HepG2 (cell line): Measurements from ENCODE around the gene CACNA1C. TPM values are rescaled to one million over a fixed set of nuclear protein-coding genes. Genes with fewer than 3 reads are reported as not detected.
A peak's percentile ranks its signal among the peaks of the same experiment; 100 is the strongest.

Experiments used
- ATAC-seq: fragments of 200-7000 bp; cut with Tn5 transposase; 3 replicates; pipeline ENCODE4 v1.9.1; 2020; ENCODE audit warnings: mild to moderate bottlenecking, moderate library complexity
- BruUV-seq: library from RNA; stranded (reverse); fragments of 400-500 nt; replicated peaks from 2 replicates; lab custom pipeline; 2021; lab: Mats Ljungman, UMichigan
- CTCF ChIA-PET: fragments of 300-600 bp; formaldehyde crosslinking; extraction: SDS; loops from one replicate; lab custom pipeline; 2021; ENCODE audit warnings: low total read pairs, inconsistent platforms, low intra/inter-chr PET ratio; lab: Yijun Ruan, JAX
- POLR2A ChIA-PET: fragments of 350-600 bp; sonication (Branson Sonifier 250); formaldehyde crosslinking; loops from one replicate; lab custom pipeline; 2020; ENCODE audit warnings: antibody characterized with exemption, inconsistent platforms; lab: Yijun Ruan, JAX
- DNase-seq: peaks from one replicate; pipeline ENCODE4 v3.0.0-alpha.2; 2015; ENCODE audit warnings: low spot score
- FAIRE-seq: peaks from 3 replicates; lab custom pipeline; 2011; peaks lifted over from hg19 to GRCh38; lab: Jason Lieb, UNC
- H2AFZ ChIP-seq: one replicate; pipeline ENCODE4 v1.6.1; 2011; ENCODE audit warnings: low read length, inconsistent platforms
- H3K27ac ChIP-seq: fragments of 300-600 bp; 3 replicates; pipeline ENCODE4 v1.8.0; 2011; ENCODE audit warnings: mixed run types, mild to moderate bottlenecking, mixed read lengths, low read length, inconsistent platforms; ENCODE audit not compliant: insufficient read depth; ENCODE audit errors: extremely low read length
- H3K27me3 ChIP-seq, 2 experiments: fragments of 200-600 bp in 1 of 2; 2 replicates in 1 of 2; 3 replicates in 1 of 2; pipeline versions ENCODE4 v1.6.0 to v1.8.0; 2011; ENCODE audit warnings: low read length in 2 of 2, mild to moderate bottlenecking in 2 of 2, moderate library complexity in 2 of 2, inconsistent platforms in 1 of 2; ENCODE audit not compliant: insufficient read depth in 2 of 2, control insufficient read depth in 1 of 2
- H3K36me3 ChIP-seq, 2 experiments: fragments of 200-600 bp in 1 of 2; replicated peaks in 1 of 2; 2 replicates in 1 of 2; 3 replicates in 1 of 2; pipeline versions ENCODE4 v1.5.1 to v1.8.0; 2011; ENCODE audit warnings: low read length in 2 of 2, inconsistent platforms in 1 of 2; ENCODE audit not compliant: insufficient read depth in 2 of 2, control insufficient read depth in 1 of 2
- H3K4me1 ChIP-seq: 2 replicates; pipeline ENCODE4 v1.5.1; 2012; ENCODE audit warnings: low read length, inconsistent platforms; ENCODE audit not compliant: insufficient read depth
- H3K4me2 ChIP-seq: 2 replicates; pipeline ENCODE4 v1.6.0; 2011; ENCODE audit warnings: low read depth, low read length, inconsistent platforms
- H3K4me3 ChIP-seq, 3 experiments: fragments of 200-600 bp in 1 of 3; sonication (generic), shearing (Covaris generic) in 1 of 3; replicated peaks in 1 of 3; 2 replicates each; pipeline ENCODE4 v1.5.1; 2011 to 2016; ENCODE audit warnings: low read length in 3 of 3, inconsistent platforms in 2 of 3, low read depth in 2 of 3, mild to moderate bottlenecking in 2 of 3, control low read depth in 1 of 3, mixed read lengths in 1 of 3; ENCODE audit not compliant: insufficient read depth in 1 of 3
- H3K79me2 ChIP-seq: one replicate; pipeline ENCODE4 v1.6.1; 2011; ENCODE audit warnings: low read length, inconsistent platforms; ENCODE audit not compliant: insufficient read depth
- H3K9ac ChIP-seq: 2 replicates; pipeline ENCODE4 v1.6.0; 2011; ENCODE audit warnings: mild to moderate bottlenecking, low read depth, low read length, inconsistent platforms; ENCODE audit not compliant: insufficient read depth
- H3K9me3 ChIP-seq: 2 replicates; pipeline ENCODE4 v1.5.1; 2012; ENCODE audit warnings: mild to moderate bottlenecking, low read length
- H4K20me1 ChIP-seq: 2 replicates; pipeline ENCODE4 v1.6.0; 2011; ENCODE audit warnings: inconsistent platforms, mild to moderate bottlenecking, low read length, moderate library complexity; ENCODE audit not compliant: insufficient read depth
- ATAD3A ChIP-seq: sonication (generic); formaldehyde crosslinking; IDR thresholded peaks from 2 replicates; pipeline ENCODE4 v1.4.0; 2020; ENCODE audit warnings: missing genetic modification reagents
- CBX5 ChIP-seq: sonication (generic); formaldehyde crosslinking; IDR thresholded peaks from 2 replicates; pipeline ENCODE4 v1.4.0; 2020; ENCODE audit warnings: missing genetic modification reagents, borderline replicate concordance
- CEBPB ChIP-seq: IDR thresholded peaks from 2 replicates; pipeline ENCODE4 v1.6.1; 2011; ENCODE audit warnings: low read depth, low read length, improper control_type of control experiment, borderline replicate concordance
- CREB1 ChIP-seq, 2 experiments: fragments of 450-650 bp in 1 of 2; IDR thresholded peaks; 2 replicates each; pipeline ENCODE4 v1.6.1; 2016 to 2017; ENCODE audit warnings: control low read depth in 1 of 2, mild to moderate bottlenecking in 1 of 2, missing compliant biosample characterization in 1 of 2, missing genetic modification characterization in 1 of 2
- ETV6 ChIP-seq: sonication (generic); formaldehyde crosslinking; conservative IDR thresholded peaks from 2 replicates; pipeline ENCODE4 v1.4.0; 2020; ENCODE audit warnings: missing genetic modification reagents
- FLYWCH1 ChIP-seq: sonication (generic); formaldehyde crosslinking; IDR thresholded peaks from 2 replicates; pipeline ENCODE4 v1.8.1; 2023; ENCODE audit warnings: mild to moderate bottlenecking, missing genetic modification reagents
- POLR2A ChIP-seq, 2 experiments: IDR thresholded peaks; 2 replicates each; pipeline ENCODE4 v1.6.1; 2011; ENCODE audit warnings: low read depth in 2 of 2, low read length in 2 of 2, mild to moderate bottlenecking in 1 of 2, moderate library complexity in 1 of 2; ENCODE audit not compliant: insufficient read depth in 1 of 2
- TSC22D2 ChIP-seq: sonication (generic); formaldehyde crosslinking; IDR thresholded peaks from 2 replicates; pipeline ENCODE4 v1.5.1; 2020; ENCODE audit warnings: missing genetic modification reagents, mild to moderate bottlenecking, borderline replicate concordance
- ZKSCAN1 ChIP-seq: fragments of 150-350 bp; IDR thresholded peaks from 2 replicates; pipeline ENCODE4 v1.6.1; 2014; ENCODE audit warnings: low read length
- ZNF3 ChIP-seq: IDR thresholded peaks from 2 replicates; pipeline ENCODE4 v1.7.0; 2017; ENCODE audit warnings: inconsistent platforms
- WGBS: methylation state at CpG from one replicate; pipeline ENCODE4 v1.1.6; 2017; ENCODE audit warnings: low lambda C conversion rate; 5-methylcytosine and 5-hydroxymethylcytosine counted together
- in situ Hi-C: cut with HindIII; loops from 2 replicates; pipeline ENCODE4 v1.10.0; 2017; ENCODE audit warnings: low pct_unique_long_range_greater_than_20kb; ENCODE audit not compliant: extremely low pct_ligation_motif_present
- intact Hi-C: fragments of 100-400 bp; cut with micrococcal nuclease; formaldehyde crosslinking; loops from one replicate; pipeline ENCODE4 v1.10.0; 2022; ENCODE audit not compliant: unreplicated experiment
- polyA plus RNA-seq, 8 experiments: library from polyadenylated mRNA; depleted of rRNA in 3 of 8; stranded (reverse) in 7 of 8; unstranded in 1 of 8; fragments of >200 nt; fragmentation: Illumina TruSeq in 4 of 8; extraction: Trizol in 4 of 8; gene quantifications; 2 replicates each; pipeline versions ENCODE4 v1.2.1 to v1.2.3, GENCODE V29; 2011 to 2016; ENCODE audit warnings: low read depth in 4 of 8, missing spikeins in 1 of 8, mixed read lengths in 1 of 8; ENCODE audit not compliant: insufficient read depth in 1 of 8
- total RNA-seq, 5 experiments: library from RNA; depleted of rRNA; stranded (reverse); fragments of >200 nt; fragmentation: Illumina TruSeq; extraction: Trizol; gene quantifications; 2 replicates each; pipeline ENCODE4 v1.2.3, GENCODE V29; 2016; ENCODE audit warnings: low read depth in 1 of 5
- TF ChIP-seq, protein P1 (sequence below): sonication (generic); formaldehyde crosslinking; IDR thresholded peaks from 2 replicates; pipeline ENCODE4 v1.4.0; 2020; ENCODE audit warnings: mild to moderate bottlenecking, missing genetic modification reagents

Gene CACNA1C
- total and polyA plus RNA-seq, 2 of the 13 experiments (the other 11 are each of a cell fraction or from before 2014, with no cell fraction given) = not detected

GRCh38 chr12:2053691-2054090, 904 bp downstream of the CACNA1C start:
- H3K9me3 ChIP-seq = no peaks in the 10 kb centered on the region
- POLR2A ChIA-PET = no interaction called here
- CTCF ChIA-PET = no interaction called here
- H3K36me3 ChIP-seq = no peaks in the 10 kb centered on the region
- no peak overlapping the region for H3K4me2 ChIP-seq
- no peak for TF ChIP-seq ETV6 (CRISPR knock-in tag)
- TF ChIP-seq FLYWCH1 (CRISPR knock-in tag) = no peak
- TF ChIP-seq CEBPB = no peak
- TF ChIP-seq TSC22D2 (CRISPR knock-in tag) = no peak
- TF ChIP-seq, protein P1, sequence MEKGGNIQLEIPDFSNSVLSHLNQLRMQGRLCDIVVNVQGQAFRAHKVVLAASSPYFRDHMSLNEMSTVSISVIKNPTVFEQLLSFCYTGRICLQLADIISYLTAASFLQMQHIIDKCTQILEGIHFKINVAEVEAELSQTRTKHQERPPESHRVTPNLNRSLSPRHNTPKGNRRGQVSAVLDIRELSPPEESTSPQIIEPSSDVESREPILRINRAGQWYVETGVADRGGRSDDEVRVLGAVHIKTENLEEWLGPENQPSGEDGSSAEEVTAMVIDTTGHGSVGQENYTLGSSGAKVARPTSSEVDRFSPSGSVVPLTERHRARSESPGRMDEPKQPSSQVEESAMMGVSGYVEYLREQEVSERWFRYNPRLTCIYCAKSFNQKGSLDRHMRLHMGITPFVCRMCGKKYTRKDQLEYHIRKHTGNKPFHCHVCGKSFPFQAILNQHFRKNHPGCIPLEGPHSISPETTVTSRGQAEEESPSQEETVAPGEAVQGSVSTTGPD (CRISPR knock-in tag) = no peak
- TF ChIP-seq ZNF3 = no peak
- no peak for TF ChIP-seq ATAD3A (CRISPR knock-in tag)
- TF ChIP-seq CREB1 (IDR thresholded peaks at IDR 0.05) = no peak
- no peak for TF ChIP-seq CREB1 (CRISPR knock-in tag; IDR thresholded peaks at IDR 0.05)
- TF ChIP-seq POLR2A (IDR thresholded peaks at IDR 0.05; ENCODE audit: insufficient read depth in 1 of 2, low read depth in 2 of 2, low read length in 2 of 2) = no peak
- TF ChIP-seq CBX5 (CRISPR knock-in tag) = no peak
- no peak for TF ChIP-seq ZKSCAN1
- H3K4me3 ChIP-seq = peak overlapping the region in 1 of 3 experiments; percentile 66; a peak in 1 of 6 replicates
- in situ Hi-C loops = loop anchor here (10.0 kb wide), 1 partner anchor 531 kb away; no protein-coding TSS in a partner anchor
- no peak for DNase-seq
- H3K27me3 ChIP-seq = peaks cover 6 to 86% of the 10 kb centered on the region in 2 experiments
- H3K9ac ChIP-seq = no peak overlapping the region
- BruUV-seq = no TSS peak
- no peaks in the 10 kb centered on the region for H3K79me2 ChIP-seq
- H4K20me1 ChIP-seq = no peaks in the 10 kb centered on the region
- 20% methylated on average over 3 of the region's 60 CpGs for WGBS
- no peak for FAIRE-seq
- intact Hi-C loops = no loop called here
- no peak overlapping the region for H3K27ac ChIP-seq
- ATAC-seq = no peak
- no peak overlapping the region for H2AFZ ChIP-seq
- peaks cover 23% of the 10 kb centered on the region for H3K4me1 ChIP-seq
